ENCODE measurements around the gene GOLGA8T.
"Not testable (repeated sequence)": the region's sequence is repeated elsewhere in the genome, so short reads cannot be mapped to it uniquely, and the experiment has no call there.

DNA sequence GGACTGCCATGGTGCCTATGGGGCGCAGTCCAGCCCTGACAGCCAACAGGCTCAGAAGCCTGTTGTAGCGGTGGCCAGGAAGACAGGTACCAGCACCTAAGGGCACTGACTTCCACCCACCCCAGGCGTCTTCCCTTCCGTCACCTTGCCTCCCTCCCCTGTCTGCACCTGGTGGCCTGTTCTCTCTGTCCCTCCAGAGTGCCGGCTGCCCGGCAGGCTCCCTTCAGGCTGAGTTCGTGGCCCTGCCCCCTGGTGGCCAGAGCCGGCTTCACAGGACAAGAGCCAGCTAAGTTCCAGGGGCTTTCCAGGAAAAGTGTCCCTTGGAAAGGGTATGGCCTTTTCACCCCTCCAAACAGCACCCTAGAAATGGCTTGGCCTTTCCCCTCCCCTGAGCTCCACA lies 15.0 kb downstream of the GOLGA8T start:
- TF ChIP-seq, protein P1, sequence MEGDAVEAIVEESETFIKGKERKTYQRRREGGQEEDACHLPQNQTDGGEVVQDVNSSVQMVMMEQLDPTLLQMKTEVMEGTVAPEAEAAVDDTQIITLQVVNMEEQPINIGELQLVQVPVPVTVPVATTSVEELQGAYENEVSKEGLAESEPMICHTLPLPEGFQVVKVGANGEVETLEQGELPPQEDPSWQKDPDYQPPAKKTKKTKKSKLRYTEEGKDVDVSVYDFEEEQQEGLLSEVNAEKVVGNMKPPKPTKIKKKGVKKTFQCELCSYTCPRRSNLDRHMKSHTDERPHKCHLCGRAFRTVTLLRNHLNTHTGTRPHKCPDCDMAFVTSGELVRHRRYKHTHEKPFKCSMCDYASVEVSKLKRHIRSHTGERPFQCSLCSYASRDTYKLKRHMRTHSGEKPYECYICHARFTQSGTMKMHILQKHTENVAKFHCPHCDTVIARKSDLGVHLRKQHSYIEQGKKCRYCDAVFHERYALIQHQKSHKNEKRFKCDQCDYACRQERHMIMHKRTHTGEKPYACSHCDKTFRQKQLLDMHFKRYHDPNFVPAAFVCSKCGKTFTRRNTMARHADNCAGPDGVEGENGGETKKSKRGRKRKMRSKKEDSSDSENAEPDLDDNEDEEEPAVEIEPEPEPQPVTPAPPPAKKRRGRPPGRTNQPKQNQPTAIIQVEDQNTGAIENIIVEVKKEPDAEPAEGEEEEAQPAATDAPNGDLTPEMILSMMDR (IDR thresholded peaks at IDR 0.05), result not testable (repeated sequence)
- not testable (repeated sequence) for TF ChIP-seq CHD4 (IDR thresholded peaks at IDR 0.05; ENCODE audit: borderline replicate concordance); POLR2A (IDR thresholded peaks at IDR 0.05; ENCODE audit: low read length); ZNF302 (CRISPR knock-in tag; IDR thresholded peaks at IDR 0.05); MAFK (IDR thresholded peaks at IDR 0.05; ENCODE audit: partially characterized antibody); PHF8 (IDR thresholded peaks at IDR 0.05; ENCODE audit: borderline replicate concordance, low read depth); TP53 (CRISPR knock-in tag; IDR thresholded peaks at IDR 0.05); NFE2L2 (conservative IDR thresholded peaks at IDR 0.05; ENCODE audit: low read length); RAD21 (conservative IDR thresholded peaks at IDR 0.05 in 1 of 2, IDR thresholded peaks at IDR 0.05 in 1 of 2); SMC3 (IDR thresholded peaks at IDR 0.05)

Measured in A549 (cell line).